ENCODE results near the gene XPR1. TPM values are rescaled to one million over a fixed set of nuclear protein-coding genes. Genes with fewer than 3 reads are reported as not detected.

Gene XPR1
- total RNA-seq, 1 experiment from 2014 or later: 36.1 TPM

DNA sequence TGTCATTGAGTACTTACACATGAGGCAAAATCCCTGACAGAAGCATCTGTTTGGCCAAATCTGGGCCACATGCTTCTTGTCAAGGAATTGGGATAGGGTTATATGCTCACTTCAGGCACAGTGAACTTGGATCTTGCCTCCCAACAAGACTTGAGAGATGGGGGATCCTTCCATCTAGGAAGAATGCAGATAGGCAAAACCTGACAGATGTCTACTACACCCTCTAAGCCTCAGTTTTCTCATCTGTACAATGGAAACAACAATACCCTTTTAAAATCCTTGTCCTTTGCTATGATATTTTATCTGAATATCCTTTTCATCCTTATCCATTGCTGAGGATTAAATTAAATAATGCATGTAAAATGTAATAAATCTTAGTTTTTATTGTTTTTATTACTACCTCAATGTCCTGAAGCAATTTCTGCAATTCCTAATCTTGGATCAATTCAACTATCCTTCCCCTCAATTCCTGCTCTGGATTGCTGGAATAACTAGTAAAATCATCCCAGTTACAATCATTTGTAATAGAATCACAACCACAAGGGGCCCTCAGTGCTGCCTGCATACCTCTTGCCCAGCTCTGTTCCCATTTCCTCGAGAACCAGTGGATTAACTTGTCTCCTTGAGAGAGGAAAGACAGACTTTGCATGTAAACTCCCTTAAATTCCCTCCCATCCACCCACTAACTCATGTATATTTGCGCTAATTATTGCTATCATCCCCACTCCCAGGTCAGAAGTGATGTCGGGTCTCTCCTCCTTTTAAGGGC, 8.1 kb upstream of the XPR1 start:
- POLR2A ChIA-PET: no interaction called here
- BruUV-seq (replicated peaks): no TSS peak
- ATAC-seq (peak; percentile 60; the same call in 1 of the 2 replicates), DNase-seq (ENCODE audit: low read depth, low spot score) (no peak)
- no peak for TF ChIP-seq TCF7L2 (IDR thresholded peaks at IDR 0.05; ENCODE audit: low read depth, low read length)
- TF ChIP-seq CTCF (IDR thresholded peaks at IDR 0.05): peak; percentile 56
- no peak for TF ChIP-seq REST (IDR thresholded peaks at IDR 0.05; ENCODE audit: insufficient read depth in 1 of 2, low read depth in 2 of 2, low read length in 1 of 2)
- no peaks in the 10 kb centered on the region for H3K9me3 ChIP-seq (ENCODE audit: control insufficient read depth, insufficient read depth, low read depth, low read length)
- H3K4me1 ChIP-seq (ENCODE audit: control insufficient read depth, insufficient read depth, low read length): no peaks in the 10 kb centered on the region
- H3K27ac ChIP-seq (ENCODE audit: low read length): no peak overlapping the region
- peaks cover 2% of the 10 kb centered on the region; the same call in 1 of the 2 replicates for H3K27me3 ChIP-seq (ENCODE audit: control insufficient read depth, insufficient read depth, low read length)
- no peak overlapping the region for H3K4me3 ChIP-seq (ENCODE audit: low read depth in 2 of 2, low read length in 2 of 2)
- CTCF ChIA-PET: no interaction called here
- no peaks in the 10 kb centered on the region for H3K36me3 ChIP-seq (ENCODE audit: control insufficient read depth, insufficient read depth, low read length)
- in situ Hi-C loops (cut with HindIII; ENCODE audit: low pct_unique_long_range_greater_than_20kb, low sequenced_read_pairs) (no loop called here), intact Hi-C loops (cut with micrococcal nuclease; ENCODE audit: unreplicated experiment) (loop anchor here (5.0 kb wide), 1 partner anchor 86 kb away; no protein-coding TSS in a partner anchor)

- no peak for ATAC-seq
- ChIA-PET POLR2A (no interaction called here), CTCF (no interaction called here)
- Histone ChIP-seq H3K36me3 (ENCODE audit: control insufficient read depth, insufficient read depth, low read length) (no peaks in the 10 kb centered on the region), H3K27ac (ENCODE audit: low read length) (no peak overlapping the region), H3K4me3 (ENCODE audit: low read depth in 2 of 2, low read length in 2 of 2) (no peak overlapping the region), H3K27me3 (ENCODE audit: control insufficient read depth, insufficient read depth, low read length) (peaks cover 2% of the 10 kb centered on the region; the same call in 1 of the 2 replicates), H3K9me3 (ENCODE audit: control insufficient read depth, insufficient read depth, low read depth, low read length) (no peaks in the 10 kb centered on the region), H3K4me1 (ENCODE audit: control insufficient read depth, insufficient read depth, low read length) (peaks cover 4% of the 10 kb centered on the region; the same call in 1 of the 2 replicates)
- intact Hi-C loops (cut with micrococcal nuclease; ENCODE audit: unreplicated experiment): no loop called here
- no peak for TF ChIP-seq TCF7L2 (IDR thresholded peaks at IDR 0.05; ENCODE audit: low read depth, low read length)
- no peak for TF ChIP-seq CTCF (IDR thresholded peaks at IDR 0.05)
- no peak for TF ChIP-seq REST (IDR thresholded peaks at IDR 0.05; ENCODE audit: insufficient read depth in 1 of 2, low read depth in 2 of 2, low read length in 1 of 2)
- in situ Hi-C loops (cut with HindIII; ENCODE audit: low pct_unique_long_range_greater_than_20kb, low sequenced_read_pairs): no loop called here
- BruUV-seq (replicated peaks): no TSS peak
- no peak for DNase-seq (ENCODE audit: low read depth, low spot score)
Observed at GRCh38 chr1:180626711-180627110, 5.1 kb upstream of the XPR1 start.
